Testis (tissue), 3 donors: ENCODE results near the gene GPATCH4. TPM values are rescaled to one million over a fixed set of nuclear protein-coding genes. Genes with fewer than 3 reads are reported as not detected.
"Not testable (repeated sequence)": the region's sequence is repeated elsewhere in the genome, so short reads cannot be mapped to it uniquely, and the experiment has no call there.

Experiments
- DNase-seq: peaks from one replicate; pipeline ENCODE4 v3.0.0-alpha.2; 2019
- H3K27ac ChIP-seq, 2 donors: fragments of 200-600 bp; sonication (generic); one replicate each; pipeline ENCODE4 v1.5.1; 2019
- H3K27me3 ChIP-seq: fragments of 200-600 bp; sonication (generic); one replicate; pipeline ENCODE4 v1.5.1; 2019
- H3K36me3 ChIP-seq: fragments of 200-600 bp; sonication (generic); one replicate; pipeline ENCODE4 v1.5.1; 2017; ENCODE audit warnings: low read depth; ENCODE audit errors: missing control alignments
- H3K4me1 ChIP-seq: fragments of 200-600 bp; sonication (generic); one replicate; pipeline ENCODE4 v1.5.1; 2019
- H3K4me3 ChIP-seq, 2 donors: fragments of 200-600 bp; sonication (generic); one replicate each; pipeline ENCODE4 v1.5.1; 2017 to 2019
- H3K9me3 ChIP-seq: fragments of 200-600 bp; sonication (generic); one replicate; pipeline ENCODE4 v1.5.1; 2017
- POLR2A ChIP-seq: fragments of 450-650 bp; IDR thresholded peaks from one replicate; pipeline ENCODE4 v1.6.1; 2017; ENCODE audit warnings: antibody characterized with exemption, mild to moderate bottlenecking, moderate library complexity
- WGBS, 2 donors: methylation state at CpG; one replicate each; pipeline ENCODE4 v1.1.5; 2018; 5-methylcytosine and 5-hydroxymethylcytosine counted together
- intact Hi-C: fragments of 100-400 bp; cut with DNase I; formaldehyde crosslinking; loops from one replicate; pipeline ENCODE4 v1.15.1; 2023; ENCODE audit warnings: low total_unique reads
- polyA plus RNA-seq: library from polyadenylated mRNA; stranded (reverse); fragments of 350-450 nt; fragmentation: Illumina TruSeq; extraction: RNeasy Lipid Tissue Mini Kit (QIAGEN cat#74804); gene quantifications from one replicate; pipeline ENCODE4 v1.2.3, GENCODE V29; 2014; ENCODE audit warnings: low read depth, low replicate concordance; ENCODE audit not compliant: insufficient read depth
- total RNA-seq, 2 donors: library from RNA; depleted of rRNA; stranded (reverse); fragments of >200 nt; gene quantifications; one replicate each; pipeline ENCODE4 v1.2.3, GENCODE V29; 2016
- TF ChIP-seq, protein P1 (sequence below), 3 experiments: fragments of 450-650 bp in 2 of 3; fragments of 200-600 bp in 1 of 3; sonication (generic) in 1 of 3; IDR thresholded peaks; one replicate each; pipeline ENCODE4 v1.5.1; 2016 to 2019; ENCODE audit warnings: antibody characterized with exemption in 3 of 3, mild to moderate bottlenecking in 2 of 3, moderate library complexity in 1 of 3

Gene GPATCH4
- total and polyA plus RNA-seq, 3 donors from 2014 or later, result 18.5 to 26.7 (median 21.6) TPM

DNA sequence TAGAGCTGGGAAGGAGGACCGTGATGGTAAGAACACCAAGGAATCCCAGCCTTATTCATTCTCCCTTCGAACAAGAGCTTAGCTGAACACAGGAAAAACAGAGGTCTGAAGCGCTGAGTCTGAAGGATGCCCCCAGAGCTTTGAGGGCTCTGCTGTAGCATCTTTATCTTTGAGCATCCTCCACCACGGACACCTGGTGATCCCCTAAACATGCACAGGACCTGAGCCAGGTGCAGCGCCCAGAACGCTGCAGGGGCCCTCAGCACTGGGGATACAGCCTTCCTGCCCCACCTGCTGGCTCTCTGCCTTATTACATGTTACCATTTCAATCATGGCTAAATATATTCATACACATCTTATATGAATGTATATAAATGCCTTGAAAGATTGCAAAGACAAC is 7.7 kb upstream of the GPATCH4 start:
- peak; percentile 56 for DNase-seq
- intact Hi-C loops, result loop anchor here (10.0 kb wide), 1 partner anchor 154 kb away; no protein-coding TSS in a partner anchor
- Histone ChIP-seq H3K4me3 (no peak overlapping the region), H3K27ac (no peak overlapping the region), H3K27me3 (no peaks in the 10 kb centered on the region), H3K4me1 (no peaks in the 10 kb centered on the region), H3K36me3 (no peaks in the 10 kb centered on the region), H3K9me3 (no peaks in the 10 kb centered on the region)
- 48 to 55% methylated on average over 6 of the region's 6 CpGs for WGBS, 2 donors
- TF ChIP-seq, protein P1, sequence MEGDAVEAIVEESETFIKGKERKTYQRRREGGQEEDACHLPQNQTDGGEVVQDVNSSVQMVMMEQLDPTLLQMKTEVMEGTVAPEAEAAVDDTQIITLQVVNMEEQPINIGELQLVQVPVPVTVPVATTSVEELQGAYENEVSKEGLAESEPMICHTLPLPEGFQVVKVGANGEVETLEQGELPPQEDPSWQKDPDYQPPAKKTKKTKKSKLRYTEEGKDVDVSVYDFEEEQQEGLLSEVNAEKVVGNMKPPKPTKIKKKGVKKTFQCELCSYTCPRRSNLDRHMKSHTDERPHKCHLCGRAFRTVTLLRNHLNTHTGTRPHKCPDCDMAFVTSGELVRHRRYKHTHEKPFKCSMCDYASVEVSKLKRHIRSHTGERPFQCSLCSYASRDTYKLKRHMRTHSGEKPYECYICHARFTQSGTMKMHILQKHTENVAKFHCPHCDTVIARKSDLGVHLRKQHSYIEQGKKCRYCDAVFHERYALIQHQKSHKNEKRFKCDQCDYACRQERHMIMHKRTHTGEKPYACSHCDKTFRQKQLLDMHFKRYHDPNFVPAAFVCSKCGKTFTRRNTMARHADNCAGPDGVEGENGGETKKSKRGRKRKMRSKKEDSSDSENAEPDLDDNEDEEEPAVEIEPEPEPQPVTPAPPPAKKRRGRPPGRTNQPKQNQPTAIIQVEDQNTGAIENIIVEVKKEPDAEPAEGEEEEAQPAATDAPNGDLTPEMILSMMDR (IDR thresholded peaks at IDR 0.05), result peak in 2 of 3 experiments; percentile 43 to 50
- no peak for TF ChIP-seq POLR2A

DNA sequence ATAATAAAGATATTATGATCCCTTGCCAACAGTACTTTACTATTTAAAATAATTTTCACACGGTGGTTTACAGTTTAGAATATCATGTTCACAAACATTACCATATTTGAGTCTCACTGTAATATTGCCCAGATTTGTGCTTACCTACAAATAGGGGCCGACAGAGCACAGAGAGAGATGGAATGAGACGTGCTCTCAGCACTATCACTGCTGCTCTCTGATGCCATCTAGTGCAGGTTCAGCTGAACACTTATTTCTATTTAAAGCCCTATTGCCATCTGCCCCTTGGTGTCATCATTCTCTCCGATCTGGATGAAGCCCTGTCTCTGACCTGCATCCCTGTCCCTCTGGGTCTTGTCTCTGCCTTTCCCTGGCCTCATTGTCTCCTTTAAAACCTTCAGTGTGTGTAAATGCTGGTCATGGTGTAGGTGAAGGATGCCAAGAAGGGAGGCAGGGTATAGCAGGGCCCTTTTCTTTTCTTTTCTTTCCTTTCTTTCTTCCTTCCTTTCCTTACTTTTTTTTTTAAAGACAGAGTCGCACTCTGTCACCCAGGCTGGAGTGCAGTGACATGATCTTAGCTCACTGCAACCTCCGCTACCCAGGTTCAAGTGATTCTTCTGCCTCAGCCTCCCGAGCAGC is 6.9 kb upstream of the GPATCH4 start:
- Histone ChIP-seq H3K27me3 (no peaks in the 10 kb centered on the region), H3K4me3 (no peak overlapping the region), H3K27ac (no peak overlapping the region), H3K36me3 (no peaks in the 10 kb centered on the region), H3K9me3 (no peaks in the 10 kb centered on the region), H3K4me1 (no peaks in the 10 kb centered on the region)
- DNase-seq, result peak; percentile 74
- 44 to 54% methylated on average over 7 of the region's 7 CpGs for WGBS, 2 donors
- TF ChIP-seq POLR2A, result no peak
- TF ChIP-seq, protein P1 (IDR thresholded peaks at IDR 0.05), result peak; percentile 49 to 81 (median 55)
- intact Hi-C loops, result loop anchor here (10.0 kb wide), 1 partner anchor 153 kb away; no protein-coding TSS in a partner anchor

DNA sequence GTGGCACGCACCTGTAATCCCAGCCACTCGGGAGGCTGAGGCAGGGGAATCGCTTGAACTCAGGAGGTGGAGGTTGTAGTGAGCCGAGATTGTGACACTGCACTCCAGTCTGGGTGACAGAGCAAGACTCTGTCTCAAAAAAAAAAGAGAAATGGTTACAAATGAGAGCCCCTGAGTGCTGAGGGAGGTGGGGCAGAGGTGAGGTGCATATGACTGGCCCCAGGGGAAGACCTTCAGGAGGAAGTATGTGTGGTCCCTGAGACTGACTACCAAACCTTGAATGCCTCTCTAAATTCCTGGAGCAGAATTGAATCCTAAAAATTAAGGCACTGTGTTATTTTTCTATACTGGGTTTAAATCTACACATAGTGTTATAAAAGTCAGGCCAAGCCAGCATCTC is 6.1 kb upstream of the GPATCH4 start:
- not testable (repeated sequence) for H3K27ac ChIP-seq, H3K36me3 ChIP-seq, H3K27me3 ChIP-seq, DNase-seq, H3K4me1 ChIP-seq, H3K4me3 ChIP-seq, H3K9me3 ChIP-seq
- intact Hi-C loops, result loop anchor here (10.0 kb wide), 1 partner anchor 153 kb away; no protein-coding TSS in a partner anchor
- 89 to 90% methylated on average over 4 of the region's 4 CpGs for WGBS, 2 donors

DNA sequence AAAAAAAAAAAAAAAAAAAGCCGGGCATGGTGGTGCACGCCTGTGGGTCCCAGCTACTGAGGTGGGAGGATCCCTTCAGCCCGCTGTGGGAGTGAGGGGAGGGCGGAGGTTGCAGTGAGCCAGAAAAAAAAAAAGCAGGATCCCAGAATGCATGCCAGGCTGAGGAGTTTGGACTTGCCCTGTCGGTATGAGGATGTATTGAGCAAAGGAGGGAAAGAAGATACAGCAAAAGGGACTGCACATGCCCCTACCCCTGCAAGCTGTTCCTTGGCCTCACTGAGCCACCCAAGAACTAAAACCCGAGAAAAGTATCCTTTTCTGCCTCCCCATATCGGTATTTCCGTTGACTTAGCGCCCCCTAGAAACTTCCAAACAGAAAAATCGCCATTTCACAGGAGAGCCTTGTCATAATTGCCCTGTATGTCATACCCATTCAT is 1.3 kb upstream of the GPATCH4 start:
- no peaks in the 10 kb centered on the region for H3K27me3 ChIP-seq
- DNase-seq, result no peak
- H3K36me3 ChIP-seq, result no peaks in the 10 kb centered on the region
- WGBS, 2 donors, result 18 to 21% methylated on average over 10 of the region's 10 CpGs
- TF ChIP-seq POLR2A, result no peak
- TF ChIP-seq, protein P1 (IDR thresholded peaks at IDR 0.05), result peak in 2 of 3 experiments; percentile 11 to 42
- no peak overlapping the region for H3K27ac ChIP-seq
- intact Hi-C loops, result loop anchor here (5.0 to 10.0 kb wide), 2 partner anchors 95 to 148 kb away; no protein-coding TSS in a partner anchor
- peaks cover 7% of the 10 kb centered on the region for H3K4me1 ChIP-seq
- H3K4me3 ChIP-seq, result no peak overlapping the region
- H3K9me3 ChIP-seq, result no peaks in the 10 kb centered on the region

DNA sequence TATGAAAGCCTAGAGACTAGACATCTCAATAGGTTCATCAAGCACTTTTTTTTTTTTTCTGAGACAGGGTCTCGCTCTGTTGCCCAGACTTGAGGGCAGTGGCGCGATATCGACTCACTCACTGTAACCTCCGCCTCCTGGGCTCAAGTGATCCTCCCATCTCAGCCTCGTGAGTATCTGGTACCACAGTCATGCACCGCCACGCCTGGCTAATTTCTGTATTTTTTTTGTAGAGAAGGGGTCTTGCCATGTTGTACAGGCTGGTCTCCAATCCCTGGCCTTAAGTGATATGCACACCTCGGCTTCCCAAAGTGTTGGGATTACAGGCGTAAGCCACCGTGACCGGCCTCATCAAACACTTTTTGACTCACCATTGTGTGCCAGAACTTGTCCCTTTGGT is 613 bp upstream of the GPATCH4 start:
- H3K4me3 ChIP-seq, result peak overlapping the region; percentile 62 to 81
- intact Hi-C loops, result loop anchor here (5.0 to 10.0 kb wide), 2 partner anchors 95 to 147 kb away; no protein-coding TSS in a partner anchor
- peak overlapping the region; percentile 65 to 83 for H3K27ac ChIP-seq
- DNase-seq, result no peak
- H3K27me3 ChIP-seq, result no peaks in the 10 kb centered on the region
- peaks cover 7% of the 10 kb centered on the region for H3K4me1 ChIP-seq
- TF ChIP-seq POLR2A, result no peak
- TF ChIP-seq, protein P1 (IDR thresholded peaks at IDR 0.05), result no peak
- WGBS, 2 donors, result 46 to 49% methylated on average over 12 of the region's 12 CpGs
- no peaks in the 10 kb centered on the region for H3K9me3 ChIP-seq
- H3K36me3 ChIP-seq, result no peaks in the 10 kb centered on the region
